Endothelial cell of umbilical vein (primary cell): ENCODE measurements around the gene FCN2. TPM values are rescaled to one million over a fixed set of nuclear protein-coding genes. Genes with fewer than 3 reads are reported as not detected.

Source experiments
- BruUV-seq: library from RNA; stranded (reverse); fragments of 400-500 nt; replicated peaks from 2 replicates; lab custom pipeline; 2021; lab: Mats Ljungman, UMichigan
- CTCF ChIA-PET: fragments of 300-600, 350-600 bp; sonication (Branson Sonifier 250); formaldehyde crosslinking; loops from one replicate; lab custom pipeline; 2021; ENCODE audit warnings: antibody characterized with exemption, inconsistent platforms; lab: Charles Lee
- POLR2A ChIA-PET: fragments of 300-600, 350-600 bp; sonication (Branson Sonifier 250); formaldehyde crosslinking; loops from one replicate; lab custom pipeline; 2021; ENCODE audit warnings: antibody characterized with exemption, inconsistent platforms; lab: Charles Lee
- DNase-seq: peaks from one replicate; pipeline ENCODE4 v3.0.0-alpha.2; 2011; ENCODE audit warnings: low read depth, low spot score
- FAIRE-seq: peaks from 2 replicates; lab custom pipeline; 2011; peaks lifted over from hg19 to GRCh38; lab: Jason Lieb, UNC
- H2AFZ ChIP-seq: 2 replicates; pipeline ENCODE4 v1.6.0; 2012; ENCODE audit warnings: low read depth, low read length, control low read depth, inconsistent platforms
- H3K27ac ChIP-seq: 2 replicates; pipeline ENCODE4 v1.5.1; 2011; ENCODE audit warnings: low read depth, mild to moderate bottlenecking, control low read depth, low read length, moderate library complexity; ENCODE audit not compliant: insufficient read depth
- H3K27me3 ChIP-seq, 2 experiments: 2 replicates each; pipeline versions ENCODE4 v1.6.0 to v1.6.1; 2011; ENCODE audit warnings: low read length in 2 of 2, mixed read lengths in 1 of 2; ENCODE audit not compliant: control insufficient read depth in 2 of 2, insufficient read depth in 2 of 2
- H3K36me3 ChIP-seq, 2 experiments: 2 replicates in 1 of 2; 3 replicates in 1 of 2; pipeline ENCODE4 v1.5.1; 2011; ENCODE audit warnings: low read length in 2 of 2, mild to moderate bottlenecking in 1 of 2, moderate library complexity in 1 of 2; ENCODE audit not compliant: control insufficient read depth in 2 of 2, insufficient read depth in 2 of 2; ENCODE audit errors: extremely low read depth in 1 of 2
- H3K4me1 ChIP-seq: 3 replicates; pipeline ENCODE4 v1.5.1; 2011; ENCODE audit warnings: mild to moderate bottlenecking, low read length; ENCODE audit not compliant: control insufficient read depth, insufficient read depth; ENCODE audit errors: extremely low read depth
- H3K4me2 ChIP-seq: 2 replicates; pipeline ENCODE4 v1.6.1; 2011; ENCODE audit warnings: low read length, control low read depth, mixed read lengths; ENCODE audit not compliant: insufficient read depth
- H3K4me3 ChIP-seq, 3 experiments: fragments of 200-600 bp in 1 of 3; sonication (generic), shearing (Covaris generic) in 1 of 3; replicated peaks in 1 of 3; 2 replicates each; pipeline ENCODE4 v1.5.1; 2011 to 2016; ENCODE audit warnings: control low read depth in 3 of 3, low read length in 3 of 3, mild to moderate bottlenecking in 2 of 3, inconsistent platforms in 1 of 3, low read depth in 1 of 3, moderate library complexity in 1 of 3; ENCODE audit not compliant: insufficient read depth in 1 of 3
- H3K79me2 ChIP-seq: 2 replicates; pipeline ENCODE4 v1.6.0; 2012; ENCODE audit warnings: low read length, inconsistent platforms; ENCODE audit not compliant: control insufficient read depth, insufficient read depth
- H3K9ac ChIP-seq: replicated peaks from 2 replicates; pipeline ENCODE3; 2011; ENCODE audit warnings: low read length, control low read depth; ENCODE audit not compliant: insufficient read depth; ENCODE audit errors: extremely low read depth
- H3K9me1 ChIP-seq: replicated peaks from 3 replicates; pipeline ENCODE4 v1.6.0; 2011; ENCODE audit warnings: mild to moderate bottlenecking, low read length; ENCODE audit not compliant: control insufficient read depth, insufficient read depth; ENCODE audit errors: extremely low read depth
- H3K9me3 ChIP-seq: replicated peaks from 2 replicates; pipeline ENCODE4 v1.5.1; 2012; ENCODE audit warnings: low read length, inconsistent platforms; ENCODE audit not compliant: control insufficient read depth, insufficient read depth
- H4K20me1 ChIP-seq: replicated peaks from 2 replicates; pipeline ENCODE3; 2011; ENCODE audit warnings: mild to moderate bottlenecking, low read length; ENCODE audit not compliant: control insufficient read depth, insufficient read depth; ENCODE audit errors: extremely low read depth
- CTCF ChIP-seq, 2 donors: IDR thresholded peaks; 1 replicate in 1 of 2; 2 replicates in 1 of 2; pipeline ENCODE4 v1.5.1; 2011; ENCODE audit warnings: low read length in 2 of 2, mild to moderate bottlenecking in 2 of 2, moderate library complexity in 2 of 2, control low read depth in 1 of 2, inconsistent platforms in 1 of 2, low read depth in 1 of 2; ENCODE audit not compliant: insufficient read depth in 1 of 2; ENCODE audit errors: extremely low read depth in 1 of 2
- EZH2 ChIP-seq: IDR thresholded peaks from 2 replicates; pipeline ENCODE4 v1.6.1; 2012; ENCODE audit warnings: borderline replicate concordance, low read depth, mild to moderate bottlenecking, moderate library complexity, low read length, inconsistent platforms; ENCODE audit not compliant: severe bottlenecking
- FOS ChIP-seq: IDR thresholded peaks from 2 replicates; pipeline ENCODE4 v1.6.1; 2011; ENCODE audit warnings: mild to moderate bottlenecking, low read length, moderate library complexity, borderline replicate concordance; ENCODE audit not compliant: insufficient read depth
- GATA2 ChIP-seq: IDR thresholded peaks from 2 replicates; pipeline ENCODE4 v1.7.0; 2011; ENCODE audit warnings: low read depth, mild to moderate bottlenecking, moderate library complexity, mixed read lengths, low read length; ENCODE audit not compliant: insufficient read length, insufficient read depth
- JUN ChIP-seq: IDR thresholded peaks from 2 replicates; pipeline ENCODE4 v1.6.1; 2011; ENCODE audit warnings: borderline replicate concordance, low read depth; ENCODE audit not compliant: insufficient read length, insufficient read depth
- MYC ChIP-seq: IDR thresholded peaks from one replicate; pipeline ENCODE4 v1.6.1; 2011; ENCODE audit warnings: mild to moderate bottlenecking, low read depth, low read length
- POLR2A ChIP-seq: IDR thresholded peaks from 2 replicates; pipeline ENCODE4 v1.6.1; 2012; ENCODE audit warnings: low read depth, mild to moderate bottlenecking, control low read depth, low read length
- POLR2AphosphoS5 ChIP-seq: IDR thresholded peaks from 2 replicates; pipeline ENCODE4 v1.6.1; 2012; ENCODE audit warnings: low read depth, mild to moderate bottlenecking, control low read depth, low read length, moderate library complexity; ENCODE audit not compliant: insufficient read depth
- dilution Hi-C: fragments of 300-500 bp; cut with MboI; formaldehyde crosslinking; loops from one replicate; pipeline ENCODE4 v1.15.0; 2019; ENCODE audit warnings: low sequenced_read_pairs; ENCODE audit not compliant: extremely low pct_ligation_motif_present
- intact Hi-C: fragments of 100-400 bp; cut with micrococcal nuclease; formaldehyde crosslinking; loops from one replicate; pipeline ENCODE4 v1.10.0; 2022
- polyA plus RNA-seq, 4 experiments: library from polyadenylated mRNA; depleted of rRNA in 3 of 4; stranded (reverse) in 3 of 4; unstranded in 1 of 4; fragments of >200 nt; gene quantifications; 2 replicates each; pipeline versions ENCODE4 v1.2.1 to v1.2.3, GENCODE V29; 2011 to 2012; ENCODE audit warnings: missing spikeins in 1 of 4
- total RNA-seq: library from RNA; stranded (reverse); gene quantifications from 2 replicates; pipeline ENCODE4 v1.2.3, GENCODE V29; 2021
- TF ChIP-seq, protein P1 (sequence below): IDR thresholded peaks from 2 replicates; pipeline ENCODE4 v1.6.1; 2011; ENCODE audit not compliant: insufficient read depth, insufficient read length

Gene FCN2
- total and polyA plus RNA-seq, 2 donors (not counting 3 experiments of a cell fraction or from before 2014, with no cell fraction given): not detected

GRCh38 chr9:134923466-134923865 is 42.9 kb downstream of the FCN2 start:
- Histone ChIP-seq H3K27me3 (no peaks in the 10 kb centered on the region), H3K9me3 (no peaks in the 10 kb centered on the region), H4K20me1 (no peaks in the 10 kb centered on the region), H3K4me1 (no peaks in the 10 kb centered on the region), H3K9ac (no peak overlapping the region), H3K4me3 (no peak overlapping the region), H3K36me3 (no peaks in the 10 kb centered on the region), H3K27ac (no peak overlapping the region), H2AFZ (no peak overlapping the region), H3K4me2 (no peak overlapping the region), H3K79me2 (no peaks in the 10 kb centered on the region), H3K9me1 (no peaks in the 10 kb centered on the region)
- no peak for FAIRE-seq
- dilution Hi-C loops: no loop called here
- ChIA-PET CTCF (no interaction called here), POLR2A (no interaction called here)
- DNase-seq: no peak
- TF ChIP-seq FOS: no peak
- no peak for TF ChIP-seq POLR2A
- TF ChIP-seq GATA2: no peak
- TF ChIP-seq EZH2: no peak
- TF ChIP-seq, protein P1, sequence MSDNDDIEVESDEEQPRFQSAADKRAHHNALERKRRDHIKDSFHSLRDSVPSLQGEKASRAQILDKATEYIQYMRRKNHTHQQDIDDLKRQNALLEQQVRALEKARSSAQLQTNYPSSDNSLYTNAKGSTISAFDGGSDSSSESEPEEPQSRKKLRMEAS: no peak
- no peak for TF ChIP-seq MYC
- TF ChIP-seq POLR2AphosphoS5: no peak
- no peak for TF ChIP-seq JUN
- TF ChIP-seq CTCF (IDR thresholded peaks at IDR 0.05; ENCODE audit: extremely low read depth in 1 of 2, insufficient read depth in 1 of 2, low read depth in 1 of 2, low read length in 2 of 2): no peak
- BruUV-seq: no TSS peak
- intact Hi-C loops: no loop called here
